Parathyroid adenoma (tissue), 2 donors: Measurements from ENCODE around the gene GALK2.

Experiments
- H2AFZ ChIP-seq: fragments of 300-600 bp; sonication (generic); one replicate; pipeline ENCODE4 v1.7.0; 2017; ENCODE audit warnings: antibody characterized with exemption, mild to moderate bottlenecking
- H3K27ac ChIP-seq: fragments of 300-600 bp; sonication (generic); one replicate; pipeline ENCODE4 v1.7.0; 2017
- H3K27me3 ChIP-seq: fragments of 300-600 bp; sonication (generic); one replicate; pipeline ENCODE4 v1.7.0; 2017; ENCODE audit warnings: low read length; ENCODE audit not compliant: control insufficient read depth, insufficient read depth
- H3K36me3 ChIP-seq: fragments of 300-600 bp; sonication (generic); one replicate; pipeline ENCODE4 v1.7.0; 2017; ENCODE audit warnings: low read length; ENCODE audit not compliant: control insufficient read depth, insufficient read depth
- H3K4me1 ChIP-seq: fragments of 300-600 bp; sonication (generic); one replicate; pipeline ENCODE4 v1.7.0; 2017; ENCODE audit warnings: control low read depth
- H3K4me2 ChIP-seq: fragments of 300-600 bp; sonication (generic); one replicate; pipeline ENCODE4 v1.7.0; 2017; ENCODE audit warnings: low read length
- H3K4me3 ChIP-seq: fragments of 300-600 bp; sonication (generic); one replicate; pipeline ENCODE4 v1.7.0; 2017; ENCODE audit warnings: low read depth, low read length
- H3K79me2 ChIP-seq: fragments of 300-600 bp; sonication (generic); one replicate; pipeline ENCODE4 v1.7.0; 2017; ENCODE audit warnings: control low read depth
- H3K9ac ChIP-seq: fragments of 300-600 bp; sonication (generic); one replicate; pipeline ENCODE4 v1.7.0; 2017; ENCODE audit warnings: mild to moderate bottlenecking
- H3K9me3 ChIP-seq: fragments of 300-600 bp; sonication (generic); one replicate; pipeline ENCODE4 v1.7.0; 2017; ENCODE audit warnings: low read length; ENCODE audit not compliant: control insufficient read depth
- CTCF ChIP-seq: fragments of 300-600 bp; sonication (generic); IDR thresholded peaks from one replicate; pipeline ENCODE4 v1.7.0; 2017; ENCODE audit warnings: antibody characterized with exemption, mild to moderate bottlenecking
- donor health status: primary hyperparathyroidism.

Gene GALK2

GRCh38 chr15:49145651-49146609, 24.1 kb upstream of the GALK2 start:
- Histone ChIP-seq H3K9ac (no peak overlapping the region), H2AFZ (no peak overlapping the region), H3K4me2 (peak overlapping the region; percentile 60), H3K36me3 (no peaks in the 10 kb centered on the region), H3K79me2 (peaks cover 18% of the 10 kb centered on the region), H3K27ac (no peak overlapping the region), H3K9me3 (no peaks in the 10 kb centered on the region), H3K4me3 (peak overlapping the region; percentile 52), H3K4me1 (no peaks in the 10 kb centered on the region), H3K27me3 (no peaks in the 10 kb centered on the region)
- peak; percentile 53 for TF ChIP-seq CTCF

- no peaks in the 10 kb centered on the region for H3K27me3 ChIP-seq
- no peaks in the 10 kb centered on the region for H3K9me3 ChIP-seq
- peak overlapping the region; percentile 7 for H3K4me2 ChIP-seq
- H3K27ac ChIP-seq = no peak overlapping the region
- H2AFZ ChIP-seq = no peak overlapping the region
- H3K4me3 ChIP-seq = no peak overlapping the region
- H3K79me2 ChIP-seq = peaks cover 20% of the 10 kb centered on the region
- H3K36me3 ChIP-seq = no peaks in the 10 kb centered on the region
- no peak for TF ChIP-seq CTCF
- H3K9ac ChIP-seq = no peak overlapping the region
- no peaks in the 10 kb centered on the region for H3K4me1 ChIP-seq
Observed at GRCh38 chr15:49148298-49148697, 21.7 kb upstream of the GALK2 start.

GRCh38 chr15:49148727-49149126, 21.3 kb upstream of the GALK2 start:
- no peaks in the 10 kb centered on the region for H3K9me3 ChIP-seq
- no peaks in the 10 kb centered on the region for H3K36me3 ChIP-seq
- no peak overlapping the region for H3K9ac ChIP-seq
- peaks cover 22% of the 10 kb centered on the region for H3K79me2 ChIP-seq
- no peaks in the 10 kb centered on the region for H3K4me1 ChIP-seq
- H3K27ac ChIP-seq = no peak overlapping the region
- no peaks in the 10 kb centered on the region for H3K27me3 ChIP-seq
- H2AFZ ChIP-seq = no peak overlapping the region
- TF ChIP-seq CTCF = no peak
- H3K4me2 ChIP-seq = peak overlapping the region; percentile 7
- H3K4me3 ChIP-seq = no peak overlapping the region

- Histone ChIP-seq H3K27me3 (no peaks in the 10 kb centered on the region), H3K4me3 (no peak overlapping the region), H3K4me1 (no peaks in the 10 kb centered on the region), H2AFZ (no peak overlapping the region), H3K27ac (no peak overlapping the region), H3K9me3 (no peaks in the 10 kb centered on the region), H3K4me2 (no peak overlapping the region), H3K36me3 (no peaks in the 10 kb centered on the region), H3K9ac (no peak overlapping the region), H3K79me2 (peaks cover 26% of the 10 kb centered on the region)
- TF ChIP-seq CTCF = no peak
Observed at GRCh38 chr15:49151831-49152230, 18.2 kb upstream of the GALK2 start.
